Stimulated activated CD8-positive, alpha-beta memory T cell treated with anti-CD3 and anti-CD28 coated beads, Interleukin-12 subunit alpha, Interleukin-12 subunit beta, amount 100 ng/mL, for 1 hour (primary cell): ENCODE data around the gene FKBP6.
"Not testable (repeated sequence)": the region's sequence is repeated elsewhere in the genome, so short reads cannot be mapped to it uniquely, and the experiment has no call there.

Source experiments
- DNase-seq: peaks from one replicate; pipeline ENCODE4 v3.0.0-alpha.2; 2020; ENCODE audit warnings: low read depth

Gene FKBP6

DNA sequence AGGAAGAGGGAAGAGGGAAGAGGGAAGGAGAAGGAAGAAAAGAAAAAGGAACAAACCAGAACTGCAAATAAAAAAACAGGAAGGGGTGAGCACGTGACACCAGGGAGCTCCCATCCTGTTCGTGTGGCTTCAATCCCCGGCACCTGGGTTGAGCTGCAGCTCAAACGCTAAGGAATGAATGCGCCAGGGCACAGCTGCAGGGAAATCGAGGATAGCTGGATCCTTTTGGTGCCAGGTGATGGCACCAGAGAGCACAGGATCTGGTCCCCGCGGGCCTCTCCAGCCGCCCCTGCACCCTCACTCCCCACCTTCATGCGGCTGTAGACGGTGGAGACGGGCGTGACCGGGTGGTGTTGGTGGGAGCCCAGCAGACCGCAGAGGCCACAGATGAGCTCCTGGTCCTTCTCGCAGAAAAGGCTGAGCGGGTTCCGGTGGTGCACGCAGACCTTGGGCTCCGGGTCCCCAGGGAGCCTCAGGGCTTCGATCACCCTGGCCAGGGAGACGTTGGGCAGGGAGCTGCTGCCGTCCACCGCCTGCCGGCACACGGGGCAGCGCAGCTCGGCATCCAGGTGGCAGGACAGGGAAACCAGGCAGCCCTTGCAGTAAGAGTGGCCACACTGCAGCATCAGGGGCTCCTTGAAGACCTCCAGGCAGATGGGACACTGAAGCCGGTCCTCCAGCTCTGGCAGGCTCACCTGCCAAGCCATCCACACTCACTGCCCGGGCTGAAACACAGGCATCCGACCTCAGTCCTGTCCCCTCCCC lies 3.7 kb upstream of the FKBP6 start:
- DNase-seq: peak; percentile 12

DNA sequence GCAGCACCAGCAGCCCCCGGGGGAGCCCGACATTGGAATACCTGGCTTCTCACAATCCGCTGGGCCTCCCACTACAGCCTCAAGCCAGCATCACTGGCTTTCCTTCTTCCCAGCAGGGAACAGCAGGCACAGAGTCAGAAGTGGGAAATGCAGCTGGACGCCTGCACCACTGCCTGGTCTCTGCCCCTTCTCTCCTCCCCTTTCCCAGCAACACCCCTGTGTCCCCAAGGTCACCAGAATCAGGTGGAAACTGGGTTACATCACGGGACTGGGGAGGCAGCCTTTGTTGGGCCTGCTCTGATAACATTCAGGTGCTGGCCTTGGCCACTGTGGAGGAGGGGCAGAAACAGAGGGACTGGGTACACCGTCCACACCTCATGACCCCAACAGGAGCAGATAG lies 2.5 kb upstream of the FKBP6 start:
- not testable (repeated sequence) for DNase-seq

DNA sequence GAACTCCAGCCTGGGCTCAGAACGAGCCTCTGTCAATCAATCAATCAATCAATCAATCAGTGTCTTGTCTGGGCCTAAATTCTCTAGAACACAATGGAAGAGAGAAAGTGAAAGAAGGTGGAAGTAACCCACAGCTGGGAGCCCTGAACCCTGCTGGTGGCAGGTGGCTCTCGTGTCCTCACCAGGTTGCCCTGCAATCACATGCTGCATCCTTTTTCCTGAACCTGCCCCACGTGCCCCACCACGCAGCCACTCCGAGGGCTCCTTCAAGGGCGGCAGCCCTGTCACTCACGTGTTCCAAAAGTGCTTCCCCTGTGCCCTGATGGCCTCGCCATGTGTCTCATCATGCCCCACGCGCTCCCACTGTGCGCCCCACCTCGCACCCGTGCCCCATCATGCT lies 512 bp upstream of the FKBP6 start:
- not testable (repeated sequence) for DNase-seq

DNA sequence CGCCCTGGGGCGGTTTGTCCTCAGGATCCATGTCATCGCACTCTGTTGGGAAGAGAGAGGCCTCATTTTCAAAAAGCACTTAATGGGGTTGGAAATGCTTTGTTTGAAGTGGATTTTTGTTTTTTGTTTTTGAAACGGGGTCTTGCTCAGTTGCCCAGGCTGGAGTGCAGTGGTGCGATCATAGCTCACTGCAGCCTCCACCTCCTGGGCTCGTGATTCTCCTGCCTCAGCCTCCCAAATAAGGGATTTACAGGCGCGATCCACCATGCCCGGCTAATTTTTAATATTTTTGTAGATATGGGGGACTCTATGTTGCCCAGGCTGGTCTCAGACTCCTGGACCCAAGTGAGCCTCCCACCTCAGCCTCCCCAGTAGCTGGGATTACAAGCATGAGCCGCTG lies 735 bp downstream of the FKBP6 start:
- DNase-seq: no peak

DNA sequence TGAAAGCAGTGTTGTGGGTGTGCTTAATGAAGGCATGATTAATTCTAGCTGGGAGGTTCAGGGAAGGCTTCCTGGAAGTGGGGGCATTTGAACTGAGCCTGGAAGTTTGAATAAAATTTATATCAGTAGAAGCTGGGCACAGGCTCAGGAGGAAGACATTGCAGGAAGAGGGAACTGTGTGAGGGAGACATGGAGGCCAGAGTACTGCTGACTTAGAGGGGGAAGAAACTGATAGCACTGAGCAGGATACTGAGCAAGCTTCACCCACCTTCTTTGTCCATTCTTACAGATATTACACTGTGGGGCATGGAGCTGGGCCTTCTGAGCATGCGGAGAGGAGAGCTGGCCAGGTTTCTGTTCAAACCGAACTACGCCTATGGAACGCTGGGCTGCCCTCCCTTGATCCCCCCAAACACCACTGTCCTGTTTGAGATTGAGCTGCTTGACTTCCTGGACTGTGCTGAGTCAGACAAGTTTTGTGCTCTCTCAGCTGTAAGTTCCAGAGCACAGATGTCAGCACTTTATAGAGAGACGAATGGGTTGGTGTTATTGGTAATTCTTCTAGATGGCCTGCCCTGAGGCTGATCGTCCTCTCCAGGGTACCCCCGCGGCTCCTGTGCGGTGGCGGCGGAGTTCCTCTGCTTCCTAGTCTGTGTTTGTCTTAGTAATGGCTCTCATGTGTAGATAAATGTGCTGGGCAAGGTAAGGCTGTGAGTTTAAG lies 2.1 kb downstream of the FKBP6 start:
- no peak for DNase-seq

DNA sequence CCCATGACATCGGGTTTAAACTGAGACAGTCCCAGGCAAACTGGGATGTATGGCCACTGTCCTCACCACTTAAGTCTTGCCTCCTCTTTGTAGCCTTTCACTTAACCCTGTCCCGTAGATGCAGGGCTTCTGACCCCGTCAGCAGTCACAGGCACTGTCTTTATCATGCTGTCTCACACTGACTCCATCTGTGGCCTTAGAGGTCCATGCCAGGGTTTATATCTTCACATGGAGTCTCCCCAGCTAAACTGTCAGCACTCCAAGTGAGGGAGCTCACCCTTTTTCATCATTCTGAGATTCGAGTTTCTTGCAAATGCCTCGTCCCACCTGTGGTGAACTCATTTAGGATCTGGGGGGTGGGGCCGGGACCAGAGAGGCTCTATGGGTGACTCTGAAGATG lies 2.8 kb downstream of the FKBP6 start:
- DNase-seq: no peak

DNA sequence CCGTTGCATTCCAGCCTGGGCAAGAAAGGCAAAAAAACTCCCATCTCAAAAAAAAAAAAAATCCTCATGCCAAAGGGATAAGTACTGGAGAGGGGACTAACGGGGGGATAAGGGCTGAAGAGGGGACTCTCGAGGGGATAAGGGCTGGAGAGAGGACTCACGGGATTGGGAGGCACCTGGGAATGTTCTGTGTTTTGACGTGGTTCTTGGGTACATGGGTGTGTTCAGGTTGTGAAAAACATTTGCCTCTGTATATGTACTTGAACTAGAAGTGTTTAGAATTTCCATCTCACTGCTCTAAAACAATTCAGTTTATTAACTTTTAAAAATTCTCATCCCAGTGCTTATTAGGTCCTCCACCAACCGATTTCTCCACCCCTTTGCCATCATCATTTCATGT lies 4.5 kb downstream of the FKBP6 start:
- no peak for DNase-seq

DNA sequence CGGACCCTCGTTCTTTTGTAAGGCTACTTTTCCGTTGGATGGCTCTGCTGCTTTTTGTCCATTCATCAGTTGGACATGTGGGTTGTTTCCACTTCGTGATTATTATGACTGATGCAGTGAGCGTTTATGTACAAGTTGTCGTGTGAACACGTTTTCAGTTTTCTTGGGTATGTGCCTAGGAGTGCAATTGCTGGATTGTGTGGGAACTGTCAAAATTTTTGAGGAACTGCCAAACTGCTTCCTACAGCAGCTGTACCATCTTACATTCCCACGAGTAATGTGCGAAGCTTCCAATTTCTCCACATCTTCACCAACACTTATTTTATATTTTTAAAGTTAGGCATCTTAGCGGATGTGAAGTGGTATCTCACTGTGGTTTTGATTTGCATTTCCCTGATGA lies 10.4 kb downstream of the FKBP6 start:
- no peak for DNase-seq

DNA sequence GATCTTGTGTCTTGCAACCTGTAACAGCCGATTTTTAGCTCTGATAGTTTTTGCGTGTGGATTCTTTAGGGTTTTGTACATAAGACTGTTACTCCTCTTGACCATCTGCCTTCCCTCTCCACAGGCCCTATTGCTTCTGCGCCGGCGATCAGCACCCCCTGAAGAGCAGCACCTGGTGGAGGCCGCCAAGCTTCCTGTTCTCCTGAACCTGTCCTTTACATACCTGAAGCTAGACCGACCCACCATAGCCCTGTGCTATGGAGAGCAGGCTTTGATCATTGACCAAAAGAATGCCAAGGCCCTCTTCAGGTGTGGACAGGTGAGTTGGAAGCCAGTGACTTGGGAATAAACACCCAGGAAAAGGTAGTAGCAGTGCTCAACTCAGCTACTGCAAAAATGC lies 12.6 kb downstream of the FKBP6 start:
- no peak for DNase-seq

DNA sequence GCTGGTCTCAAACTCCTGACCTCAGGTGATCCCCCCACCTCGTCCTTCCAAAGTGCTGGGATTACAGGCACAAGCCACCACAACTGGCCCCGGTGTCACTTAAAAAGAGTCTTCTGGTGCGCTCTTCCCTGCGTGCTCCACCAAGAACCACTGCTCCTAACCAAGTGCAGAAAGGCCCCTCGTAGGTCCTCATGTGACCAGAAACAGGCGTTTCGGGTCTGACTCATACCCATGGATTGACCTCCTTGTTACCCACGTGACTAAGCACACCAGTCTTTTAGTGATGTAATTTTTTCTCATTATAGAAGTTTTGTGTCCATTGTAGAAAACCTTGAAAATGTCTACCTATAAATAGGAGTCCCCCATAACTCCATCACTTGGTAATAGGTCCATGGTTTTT lies 13.9 kb downstream of the FKBP6 start:
- DNase-seq: no peak

DNA sequence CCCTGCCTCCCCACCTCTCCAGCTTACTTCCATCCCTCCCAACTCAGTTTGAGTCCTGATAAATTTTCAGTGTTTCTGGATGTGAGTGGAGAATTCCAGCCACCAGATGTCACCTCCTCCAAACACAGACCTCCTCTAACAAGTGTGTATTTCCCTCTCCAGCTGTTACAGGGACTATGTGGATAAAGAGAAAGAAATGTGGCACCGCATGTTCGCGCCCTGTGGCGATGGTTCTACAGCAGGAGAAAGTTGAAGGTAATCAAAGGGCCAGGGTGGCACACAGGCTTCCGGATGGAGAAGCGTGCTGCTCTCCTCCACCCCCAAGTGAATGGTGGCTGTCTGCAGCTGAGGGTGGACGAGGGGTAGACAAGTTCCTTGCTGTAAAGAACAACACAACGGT lies 14.7 kb downstream of the FKBP6 start:
- DNase-seq: no peak

DNA sequence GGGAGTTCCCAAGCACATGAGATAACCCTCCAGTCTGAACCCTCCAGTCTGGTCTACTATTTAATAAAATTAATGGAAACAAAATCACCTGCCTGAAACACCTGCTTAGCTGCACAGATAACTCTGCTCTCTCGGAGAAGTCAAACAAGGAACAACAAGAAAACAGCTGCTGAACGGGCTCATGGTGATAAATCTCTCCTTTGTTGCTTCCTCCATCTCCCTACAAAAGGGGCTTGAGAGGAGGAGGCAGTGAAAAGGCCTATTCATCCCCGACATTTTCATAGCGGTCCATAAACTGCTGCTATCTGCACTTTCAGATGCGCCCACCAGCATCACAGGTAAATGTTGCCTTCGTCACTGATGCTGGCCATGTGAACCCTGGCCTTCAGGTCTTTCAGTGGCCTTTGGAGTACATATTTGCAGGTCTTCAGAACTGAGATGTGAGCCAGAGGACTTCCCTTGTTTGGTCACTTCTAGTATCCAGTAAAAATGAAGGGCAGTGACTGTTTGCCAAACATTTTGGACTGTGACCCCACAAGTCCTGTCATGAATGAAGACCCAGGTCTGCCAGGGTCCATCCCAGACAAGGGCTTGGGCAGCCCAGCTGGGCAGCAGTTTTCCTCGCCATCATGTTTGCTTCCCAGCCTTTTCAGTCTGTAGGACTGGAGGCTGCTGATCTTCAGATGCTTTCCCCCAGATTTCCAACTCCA lies 15.9 kb downstream of the FKBP6 start:
- DNase-seq: no peak

DNA sequence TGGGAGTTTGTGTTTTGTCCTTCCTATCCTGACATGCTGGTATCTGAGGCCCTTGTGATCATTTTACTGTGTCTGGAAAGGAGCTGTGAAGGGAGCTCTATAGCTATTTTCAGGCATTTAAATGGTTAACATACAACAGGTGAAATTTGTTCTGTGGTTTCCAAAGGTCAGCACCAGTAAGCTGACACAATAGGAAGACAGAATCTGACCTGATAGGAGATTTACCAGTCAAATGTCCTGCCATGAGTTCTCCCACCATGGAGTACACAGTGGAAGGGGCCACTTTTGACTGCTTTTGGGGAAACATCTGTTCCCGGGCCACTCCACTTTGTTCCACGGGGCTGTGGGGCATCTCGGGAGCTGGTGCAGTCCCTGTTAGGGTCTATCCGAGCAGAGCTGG lies 17.6 kb downstream of the FKBP6 start:
- no peak for DNase-seq

DNA sequence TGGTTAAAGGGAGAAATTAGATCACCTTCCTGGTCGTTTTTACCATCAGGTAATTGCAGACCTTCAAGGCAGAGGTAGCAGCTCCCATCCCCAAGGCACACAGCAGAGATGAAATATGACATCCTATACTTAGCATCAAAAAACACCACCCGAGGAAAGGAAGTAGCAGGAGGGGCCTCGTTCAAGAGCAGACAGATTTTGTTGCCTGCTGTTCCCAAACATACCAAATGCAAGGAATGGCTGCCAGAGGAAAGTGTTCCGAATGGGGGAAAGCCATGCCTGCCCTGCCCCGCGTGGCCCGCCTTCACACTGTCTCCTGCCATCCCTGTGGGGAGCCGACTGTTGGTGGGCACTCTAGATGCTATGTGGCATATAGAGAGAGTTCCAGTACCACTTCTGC lies 18.0 kb downstream of the FKBP6 start:
- DNase-seq: no peak

DNA sequence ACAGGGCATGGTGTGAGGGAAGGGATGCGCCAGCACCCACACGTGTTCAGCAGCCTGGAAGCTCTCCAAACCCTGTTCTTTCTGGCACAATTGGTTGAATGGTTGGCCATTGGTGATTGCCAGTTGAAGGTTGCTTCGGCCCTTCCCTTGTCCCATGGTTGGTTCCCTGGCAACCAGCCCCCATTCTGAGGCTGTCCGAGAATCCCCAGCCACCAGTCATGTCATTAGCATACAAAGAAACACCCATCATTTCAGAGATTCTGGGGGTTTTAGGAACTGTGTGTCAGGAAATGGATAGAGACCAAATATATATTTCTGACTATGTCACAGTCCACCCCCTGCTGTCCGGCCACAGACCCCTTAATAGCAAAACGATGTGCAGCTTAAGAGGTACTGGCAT lies 21.8 kb downstream of the FKBP6 start:
- DNase-seq: no peak

DNA sequence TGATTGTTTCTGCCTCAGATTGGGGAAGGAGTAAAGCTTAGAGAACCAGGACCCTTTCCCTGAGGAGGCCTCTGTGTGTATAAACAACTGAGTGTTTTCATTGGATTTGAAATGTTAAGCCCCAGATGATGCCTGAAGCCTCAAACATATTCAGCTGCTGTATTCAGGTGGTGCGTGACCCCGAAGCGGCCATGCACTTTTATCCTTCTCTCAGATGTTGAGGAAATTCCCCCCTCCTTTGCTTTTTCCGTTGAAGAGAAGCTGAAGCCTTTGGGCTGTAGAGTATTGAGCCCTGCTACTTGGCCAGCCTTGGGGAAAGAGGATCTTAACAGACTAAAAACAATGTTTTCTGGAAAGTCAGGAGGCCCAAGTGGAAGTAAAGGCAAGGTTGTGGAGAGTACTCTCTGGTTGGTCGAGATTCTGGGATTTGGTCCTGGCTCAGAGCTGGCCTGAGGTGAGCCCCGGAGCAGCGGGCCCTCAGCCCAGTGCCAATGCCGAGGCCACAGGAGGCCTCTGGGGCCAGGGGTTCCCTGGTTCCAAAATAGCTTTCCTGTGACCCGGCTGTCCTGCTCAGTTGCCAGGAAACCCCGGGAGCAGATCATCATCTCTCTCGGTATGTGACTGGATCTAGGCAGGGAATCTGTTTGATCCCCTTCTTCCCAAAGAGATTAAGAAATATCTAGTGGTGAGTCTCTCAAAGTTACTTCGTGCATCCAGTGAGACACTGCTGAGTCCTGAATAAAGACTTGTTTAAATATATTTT lies 22.5 kb downstream of the FKBP6 start:
- no peak for DNase-seq

DNA sequence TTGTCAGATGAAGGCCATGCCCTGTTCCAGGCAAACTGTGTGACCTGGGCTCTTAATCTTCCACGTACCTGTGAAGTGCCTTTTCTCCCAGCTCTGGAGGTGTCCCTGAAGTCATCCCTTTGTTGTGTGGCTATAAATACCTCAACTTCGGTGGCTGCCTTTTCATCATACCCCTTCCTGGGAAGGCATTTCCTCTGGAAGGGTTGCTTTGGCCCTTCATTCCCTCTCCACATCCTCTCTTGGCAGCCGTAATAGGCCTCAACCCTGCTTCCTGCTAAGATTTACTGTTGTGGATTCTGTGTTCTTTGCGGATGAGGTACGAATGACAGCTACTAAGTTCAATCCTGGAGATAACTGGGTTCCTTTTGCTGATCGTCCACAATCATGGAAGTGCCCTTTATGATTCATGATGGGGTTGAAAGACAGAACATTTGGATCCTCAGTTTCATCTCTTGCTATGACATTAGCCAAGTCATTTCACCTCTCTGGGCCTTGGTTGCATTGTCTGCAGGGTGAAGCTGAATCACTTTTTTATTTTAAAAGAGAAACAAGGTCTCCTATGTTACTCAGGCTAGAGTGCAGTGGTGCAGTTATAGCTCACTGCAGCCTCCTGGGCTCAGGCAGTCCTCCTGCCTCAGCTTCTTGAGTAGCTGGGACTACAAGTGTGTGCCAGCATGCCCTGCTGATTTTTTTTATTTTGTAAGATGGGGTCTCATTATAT lies 23.6 kb downstream of the FKBP6 start:
- DNase-seq: no peak

DNA sequence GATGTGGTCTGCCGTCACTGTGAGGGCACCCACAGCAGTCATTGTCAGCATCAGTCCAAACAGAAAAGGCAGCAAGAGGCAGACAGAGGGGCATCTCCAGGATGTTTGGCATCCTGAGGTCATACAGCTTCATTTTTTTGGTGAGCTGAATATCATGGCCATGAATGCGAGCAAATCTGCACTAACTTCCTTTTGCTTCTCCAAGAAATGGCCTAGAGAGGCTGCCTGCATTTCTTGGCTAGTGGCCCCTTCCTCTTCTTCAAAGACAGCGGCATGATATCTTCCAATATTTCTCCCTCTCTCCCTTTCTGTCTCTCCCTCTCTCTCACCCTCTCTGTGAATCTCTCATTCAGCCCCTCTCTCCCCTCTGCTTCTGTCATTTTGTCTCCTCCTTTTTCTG lies 24.8 kb downstream of the FKBP6 start:
- no peak for DNase-seq

DNA sequence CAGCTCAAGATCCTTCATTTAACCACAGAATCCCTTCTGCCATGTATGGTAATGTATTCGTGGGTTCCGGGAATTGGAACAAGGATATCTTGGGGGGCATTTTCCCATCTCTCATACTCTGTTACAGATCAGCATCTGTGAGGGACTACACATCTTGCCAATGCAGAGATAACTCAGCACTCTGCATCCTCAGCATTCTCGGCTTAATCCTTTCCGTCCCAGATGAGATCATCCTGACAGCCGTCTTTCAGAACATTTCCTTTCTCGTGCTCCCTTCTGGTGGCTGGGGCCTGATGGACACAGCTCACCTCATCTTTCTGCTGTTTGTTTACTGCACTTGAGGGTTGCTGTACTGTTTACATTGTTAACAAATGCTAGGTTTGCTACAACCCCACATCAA lies 25.3 kb downstream of the FKBP6 start:
- no peak for DNase-seq

DNA sequence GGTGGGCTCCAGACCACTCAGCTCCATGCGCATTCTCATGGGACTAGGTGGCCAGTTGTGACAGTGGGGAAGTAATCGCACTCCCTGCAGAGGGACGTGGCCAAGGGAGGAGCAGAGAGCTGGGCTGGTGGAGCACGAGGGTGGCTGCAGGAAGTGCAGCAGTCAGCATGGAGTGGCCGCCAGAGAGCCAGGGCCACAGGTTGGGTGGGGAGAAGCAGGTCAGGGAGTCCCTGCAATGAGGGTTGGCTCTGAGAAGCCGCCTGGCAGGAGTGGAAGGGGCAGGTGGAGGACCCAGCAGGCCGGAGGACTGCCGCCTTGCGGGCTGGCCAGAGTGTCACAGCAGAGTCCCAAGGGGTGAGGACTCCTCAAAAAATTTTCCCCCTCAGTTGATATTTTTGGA lies 26.2 kb downstream of the FKBP6 start:
- no peak for DNase-seq

DNA sequence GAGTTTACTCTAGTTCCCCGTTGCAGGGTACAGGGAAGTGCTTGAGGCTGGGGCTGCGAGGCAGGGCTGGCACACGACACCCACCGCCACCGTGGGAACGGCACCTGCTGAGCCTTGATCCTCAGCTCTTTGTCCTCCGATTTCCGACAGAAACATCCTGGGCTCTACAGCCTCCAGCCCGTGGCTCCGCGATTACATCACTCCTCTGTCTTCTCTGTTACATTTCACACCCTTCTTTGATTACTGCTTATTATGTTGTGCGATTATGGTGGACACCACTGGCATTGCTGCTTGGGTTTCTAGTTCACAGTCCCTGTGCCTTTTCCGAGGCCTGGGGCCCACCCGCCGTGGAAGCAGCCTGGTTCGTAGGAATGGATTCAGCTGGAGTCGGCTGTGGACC lies 26.9 kb downstream of the FKBP6 start:
- DNase-seq: no peak

DNA sequence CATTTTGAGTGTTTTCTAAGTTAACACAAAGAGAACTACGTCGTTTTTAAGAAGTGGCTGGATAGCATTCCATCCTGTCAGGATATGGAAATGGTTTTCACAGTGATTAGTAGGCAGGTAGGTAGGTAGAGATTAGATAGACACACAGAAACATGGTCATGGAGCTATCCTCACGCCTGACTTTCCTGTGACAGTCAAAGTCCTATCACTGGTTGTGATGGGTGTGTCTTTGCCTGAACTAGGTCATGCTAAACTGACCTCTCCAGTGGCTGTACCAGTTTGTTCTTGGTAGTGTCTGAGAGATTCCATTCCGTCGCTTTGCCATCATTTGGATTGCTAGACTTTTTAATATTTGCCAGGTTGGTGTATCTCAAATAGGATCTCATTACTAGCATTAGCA lies 28.2 kb downstream of the FKBP6 start:
- DNase-seq: no peak
